ENCODE measurements around the gene SMC2. TPM values are rescaled to one million over a fixed set of nuclear protein-coding genes. Genes with fewer than 3 reads are reported as not detected.

The SMC2 gene
- total and polyA plus RNA-seq, 2 donors (not counting 3 experiments of a cell fraction or from before 2014, with no cell fraction given) = 5.3 to 34.1 TPM

DNA sequence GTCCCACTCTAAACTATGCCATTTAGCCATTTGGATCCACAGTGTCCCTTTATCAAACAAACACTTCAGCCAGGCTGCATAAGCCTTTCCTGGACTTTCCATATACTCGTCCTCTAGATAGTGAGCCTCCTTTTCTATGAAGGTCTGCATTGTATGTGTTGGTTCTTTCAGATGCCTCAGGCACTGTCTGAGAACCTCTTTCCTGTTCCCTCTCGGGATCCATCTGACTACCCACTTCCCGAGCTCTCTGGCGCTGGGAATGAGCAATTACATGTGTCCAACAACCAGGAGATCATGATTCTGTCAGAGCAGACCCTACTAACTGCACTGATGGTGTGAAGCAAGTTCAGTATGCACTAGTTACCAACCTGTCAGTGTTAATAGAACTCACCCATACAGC is 14.2 kb downstream of the SMC2 start:
- peaks cover 10 to 12% of the 10 kb centered on the region in 2 experiments for H3K36me3 ChIP-seq (ENCODE audit: control insufficient read depth in 2 of 2, extremely low read depth in 1 of 2, insufficient read depth in 2 of 2, low read length in 2 of 2)
- no peaks in the 10 kb centered on the region for H3K4me1 ChIP-seq (ENCODE audit: control insufficient read depth, extremely low read depth, insufficient read depth, low read length)
- dilution Hi-C loops (cut with MboI; ENCODE audit: extremely low pct_ligation_motif_present, low sequenced_read_pairs) (no loop called here), intact Hi-C loops (cut with micrococcal nuclease) (no loop called here)
- FAIRE-seq = no peak
- no peak overlapping the region for H3K27ac ChIP-seq (ENCODE audit: insufficient read depth, low read depth, low read length)
- H3K9me3 ChIP-seq (replicated peaks; ENCODE audit: control insufficient read depth, insufficient read depth, low read length) = no peaks in the 10 kb centered on the region
- no peak overlapping the region for H3K4me3 ChIP-seq (replicated peaks in 1 of 3; ENCODE audit: insufficient read depth in 1 of 3, low read depth in 1 of 3, low read length in 3 of 3)
- H3K9ac ChIP-seq (replicated peaks; ENCODE audit: extremely low read depth, insufficient read depth, low read length) = no peak overlapping the region
- H3K9me1 ChIP-seq (replicated peaks; ENCODE audit: control insufficient read depth, extremely low read depth, insufficient read depth, low read length) = no peaks in the 10 kb centered on the region
- TF ChIP-seq EZH2 (IDR thresholded peaks at IDR 0.05; ENCODE audit: borderline replicate concordance, low read depth, low read length, severe bottlenecking) (no peak), POLR2A (IDR thresholded peaks at IDR 0.05; ENCODE audit: low read depth, low read length) (no peak), JUN (IDR thresholded peaks at IDR 0.05; ENCODE audit: borderline replicate concordance, insufficient read depth, insufficient read length, low read depth) (no peak), POLR2AphosphoS5 (IDR thresholded peaks at IDR 0.05; ENCODE audit: insufficient read depth, low read depth, low read length) (no peak)
- no peak overlapping the region for H3K4me2 ChIP-seq (ENCODE audit: insufficient read depth, low read length)
- H2AFZ ChIP-seq (ENCODE audit: low read depth, low read length) = no peak overlapping the region
- no peaks in the 10 kb centered on the region for H3K79me2 ChIP-seq (ENCODE audit: control insufficient read depth, insufficient read depth, low read length)
- DNase-seq (ENCODE audit: low read depth, low spot score) = no peak
- no TSS peak for BruUV-seq (replicated peaks)
- H4K20me1 ChIP-seq (replicated peaks; ENCODE audit: control insufficient read depth, extremely low read depth, insufficient read depth, low read length) = no peaks in the 10 kb centered on the region
- H3K27me3 ChIP-seq (ENCODE audit: control insufficient read depth in 2 of 2, insufficient read depth in 2 of 2, low read length in 2 of 2) = no peaks in the 10 kb centered on the region
- ChIA-PET POLR2A (no interaction called here), CTCF (no interaction called here)

DNA sequence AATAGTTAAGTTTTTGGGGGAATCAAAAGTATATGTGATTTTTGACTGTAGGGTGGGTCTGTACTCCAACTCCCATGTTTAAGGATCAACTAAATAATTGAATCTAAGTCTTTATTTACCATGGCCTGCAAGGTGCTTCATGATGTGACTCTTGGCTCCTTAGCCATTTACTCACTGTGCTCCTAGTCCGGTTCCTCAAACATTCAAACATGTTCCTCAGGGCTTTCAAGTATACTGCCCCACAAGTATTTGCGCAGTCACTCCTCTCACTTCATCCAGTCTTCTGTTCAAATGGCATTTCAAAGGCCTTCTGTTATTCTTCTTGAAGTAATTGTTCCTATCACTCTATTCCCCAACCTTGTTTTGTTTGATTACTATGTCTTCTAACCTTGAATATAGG is 16.4 kb downstream of the SMC2 start:
- Histone ChIP-seq H3K4me3 (replicated peaks in 1 of 3; ENCODE audit: insufficient read depth in 1 of 3, low read depth in 1 of 3, low read length in 3 of 3) (no peak overlapping the region), H3K36me3 (ENCODE audit: control insufficient read depth in 2 of 2, extremely low read depth in 1 of 2, insufficient read depth in 2 of 2, low read length in 2 of 2) (peaks cover 11% of the 10 kb centered on the region in 2 experiments), H3K4me1 (ENCODE audit: control insufficient read depth, extremely low read depth, insufficient read depth, low read length) (no peaks in the 10 kb centered on the region), H3K79me2 (ENCODE audit: control insufficient read depth, insufficient read depth, low read length) (no peaks in the 10 kb centered on the region), H3K9me1 (replicated peaks; ENCODE audit: control insufficient read depth, extremely low read depth, insufficient read depth, low read length) (no peaks in the 10 kb centered on the region), H3K27ac (ENCODE audit: insufficient read depth, low read depth, low read length) (no peak overlapping the region), H3K9me3 (replicated peaks; ENCODE audit: control insufficient read depth, insufficient read depth, low read length) (no peaks in the 10 kb centered on the region), H3K4me2 (ENCODE audit: insufficient read depth, low read length) (no peak overlapping the region), H4K20me1 (replicated peaks; ENCODE audit: control insufficient read depth, extremely low read depth, insufficient read depth, low read length) (no peaks in the 10 kb centered on the region), H3K9ac (replicated peaks; ENCODE audit: extremely low read depth, insufficient read depth, low read length) (no peak overlapping the region), H2AFZ (ENCODE audit: low read depth, low read length) (no peak overlapping the region), H3K27me3 (ENCODE audit: control insufficient read depth in 2 of 2, insufficient read depth in 2 of 2, low read length in 2 of 2) (no peaks in the 10 kb centered on the region)
- no TSS peak for BruUV-seq (replicated peaks)
- intact Hi-C loops (cut with micrococcal nuclease) = no loop called here
- FAIRE-seq (no peak), DNase-seq (ENCODE audit: low read depth, low spot score) (no peak)
- TF ChIP-seq POLR2AphosphoS5 (IDR thresholded peaks at IDR 0.05; ENCODE audit: insufficient read depth, low read depth, low read length) (no peak), JUN (IDR thresholded peaks at IDR 0.05; ENCODE audit: borderline replicate concordance, insufficient read depth, insufficient read length, low read depth) (no peak), EZH2 (IDR thresholded peaks at IDR 0.05; ENCODE audit: borderline replicate concordance, low read depth, low read length, severe bottlenecking) (no peak), GATA2 (IDR thresholded peaks at IDR 0.05; ENCODE audit: insufficient read depth, insufficient read length, low read depth, low read length) (no peak), MAX (IDR thresholded peaks at IDR 0.05; ENCODE audit: insufficient read depth, insufficient read length) (no peak), FOS (IDR thresholded peaks at IDR 0.05; ENCODE audit: borderline replicate concordance, insufficient read depth, low read length) (no peak), MYC (IDR thresholded peaks at IDR 0.05; ENCODE audit: low read depth, low read length) (no peak), POLR2A (IDR thresholded peaks at IDR 0.05; ENCODE audit: low read depth, low read length) (no peak)
- TF ChIP-seq, protein P1, sequence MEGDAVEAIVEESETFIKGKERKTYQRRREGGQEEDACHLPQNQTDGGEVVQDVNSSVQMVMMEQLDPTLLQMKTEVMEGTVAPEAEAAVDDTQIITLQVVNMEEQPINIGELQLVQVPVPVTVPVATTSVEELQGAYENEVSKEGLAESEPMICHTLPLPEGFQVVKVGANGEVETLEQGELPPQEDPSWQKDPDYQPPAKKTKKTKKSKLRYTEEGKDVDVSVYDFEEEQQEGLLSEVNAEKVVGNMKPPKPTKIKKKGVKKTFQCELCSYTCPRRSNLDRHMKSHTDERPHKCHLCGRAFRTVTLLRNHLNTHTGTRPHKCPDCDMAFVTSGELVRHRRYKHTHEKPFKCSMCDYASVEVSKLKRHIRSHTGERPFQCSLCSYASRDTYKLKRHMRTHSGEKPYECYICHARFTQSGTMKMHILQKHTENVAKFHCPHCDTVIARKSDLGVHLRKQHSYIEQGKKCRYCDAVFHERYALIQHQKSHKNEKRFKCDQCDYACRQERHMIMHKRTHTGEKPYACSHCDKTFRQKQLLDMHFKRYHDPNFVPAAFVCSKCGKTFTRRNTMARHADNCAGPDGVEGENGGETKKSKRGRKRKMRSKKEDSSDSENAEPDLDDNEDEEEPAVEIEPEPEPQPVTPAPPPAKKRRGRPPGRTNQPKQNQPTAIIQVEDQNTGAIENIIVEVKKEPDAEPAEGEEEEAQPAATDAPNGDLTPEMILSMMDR (IDR thresholded peaks at IDR 0.05; ENCODE audit: extremely low read depth in 1 of 2, insufficient read depth in 1 of 2, low read depth in 1 of 2, low read length in 2 of 2) = no peak
- dilution Hi-C loops (cut with MboI; ENCODE audit: extremely low pct_ligation_motif_present, low sequenced_read_pairs) = no loop called here
- POLR2A ChIA-PET = no interaction called here
- CTCF ChIA-PET = interaction anchor here (2.5 kb wide), 1 partner anchor 20 kb away, joined by 5 read pairs; no protein-coding TSS in a partner anchor

Data from endothelial cell of umbilical vein (primary cell).